ENCODE data around the gene SUCLA2. TPM values are rescaled to one million over a fixed set of nuclear protein-coding genes. Genes with fewer than 3 reads are reported as not detected.

Gene SUCLA2
- total RNA-seq, result 53.4 and 53.8 TPM in 2 replicates

DNA sequence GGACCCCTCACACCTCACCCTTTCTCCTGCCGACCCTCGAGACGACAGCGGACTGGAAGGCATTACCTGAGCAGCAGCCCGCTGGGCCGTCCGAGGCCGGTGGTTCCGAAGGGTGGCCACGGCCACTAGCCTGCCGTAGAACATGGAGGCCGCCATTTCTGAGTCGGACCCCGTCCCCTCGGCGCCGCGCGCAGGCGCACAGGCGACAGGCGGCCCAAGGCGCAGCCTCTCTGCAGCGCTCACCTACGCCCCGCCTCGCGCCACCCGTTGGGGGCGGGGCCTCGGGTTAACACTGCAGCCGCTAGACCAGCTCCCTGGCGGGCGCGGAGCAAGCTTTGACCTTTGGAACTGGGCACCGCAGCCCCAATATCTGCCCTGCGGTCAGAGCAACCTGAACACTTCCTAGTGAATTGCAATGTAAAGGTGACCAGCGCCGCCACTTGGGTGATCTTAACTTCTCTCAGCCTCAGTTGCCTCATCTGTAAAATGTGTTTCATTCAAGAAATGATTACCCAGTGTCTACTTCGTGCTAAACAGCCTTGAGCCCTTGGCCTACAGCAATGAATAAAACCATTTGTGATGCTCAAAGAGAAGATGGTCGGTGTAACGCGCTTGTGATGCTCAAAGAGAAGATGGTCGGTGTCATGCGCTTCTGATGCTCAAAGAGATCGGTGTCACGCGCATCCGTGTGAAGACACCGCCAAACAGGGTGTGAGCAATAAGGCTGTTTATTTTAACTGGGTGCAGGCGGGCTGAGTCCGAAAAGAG lies at the start of gene SUCLA2:
TSS of gene SUCLA2 (minus strand) at position 160 of the 768 bp plus-strand sequence. CDS start at position 156, 4 bp downstream.

DNA sequence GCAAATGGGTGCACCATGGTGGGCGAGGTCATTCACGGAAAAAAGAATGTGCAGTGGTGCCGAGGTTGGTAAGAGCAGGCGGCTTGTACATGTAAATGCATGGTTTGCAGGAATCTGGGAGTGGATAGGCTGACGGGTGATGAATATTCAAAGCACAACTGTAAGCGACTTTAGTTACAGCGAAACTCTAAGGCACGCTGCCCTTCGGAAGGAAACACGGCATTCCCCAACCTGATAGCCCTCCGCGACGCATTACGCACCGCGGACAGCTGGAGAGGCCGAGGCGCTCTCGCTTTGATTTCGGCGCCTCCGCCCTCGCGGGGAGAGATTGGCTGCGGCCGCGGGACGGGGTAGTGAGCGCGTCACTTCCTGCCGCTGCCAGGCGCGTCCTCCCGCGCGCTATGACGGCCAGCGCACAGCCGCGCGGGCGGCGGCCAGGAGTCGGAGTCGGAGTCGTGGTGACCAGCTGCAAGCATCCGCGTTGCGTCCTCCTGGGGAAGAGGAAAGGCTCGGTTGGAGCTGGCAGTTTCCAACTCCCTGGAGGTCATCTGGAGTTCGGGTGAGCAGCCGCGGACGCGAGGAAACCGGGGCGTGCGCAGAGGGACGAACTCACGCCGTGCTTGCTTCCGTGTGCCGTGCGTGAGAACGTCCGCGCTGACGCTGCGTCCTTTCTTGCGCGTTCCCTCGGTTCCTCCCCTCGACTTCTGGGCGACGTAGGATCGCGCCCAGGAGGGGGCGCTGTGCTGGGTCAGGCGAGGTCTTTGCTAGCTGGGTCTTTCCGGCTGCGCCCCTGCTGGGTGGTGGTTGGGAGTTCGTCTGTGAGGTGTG lies 36.5 kb upstream of the SUCLA2 start, which contains the start of gene NUDT15:
TSS of gene NUDT15 (plus strand) at position 381 of the 828 bp plus-strand sequence. CDS start at position 402, 21 bp downstream.

Other genes with a start within 250 kb of the SUCLA2 start
- gene NUDT15, start 36.5 kb upstream of the SUCLA2 start, total RNA-seq, result 17.1 and 18.9 TPM in 2 replicates
- 30.6 and 37.6 TPM in 2 replicates for gene MED4, start 93.8 kb upstream of the SUCLA2 start, total RNA-seq
- 378 and 422 TPM in 2 replicates for gene ITM2B, start 231.9 kb upstream of the SUCLA2 start, total RNA-seq

All from articular chondrocyte of knee joint (primary cell).